HG03378 (cell line): Measurements from ENCODE around the gene INSIG2.

ENCODE experiments used
- ATAC-seq: cut with Tn5 transposase; IDR thresholded peaks from one replicate; pipeline ENCODE4 v1.9.1; 2021; ENCODE audit warnings: mild to moderate bottlenecking, moderate library complexity; ENCODE audit not compliant: unreplicated experiment

The INSIG2 gene

GRCh38 chr2:118088051-118089024 is at the start of gene INSIG2:
Gene INSIG2, plus strand, starts transcription at chr2:118088471. Its CDS starts 8,086 bp downstream, at chr2:118096557.
- peak; percentile 97 for ATAC-seq

- ATAC-seq = no peak
Measured at GRCh38 chr2:118040891-118041290, 47.4 kb upstream of the INSIG2 start.

GRCh38 chr2:118044103-118044716 is 44.1 kb upstream of the INSIG2 start:
- ATAC-seq = no peak

GRCh38 chr2:118044854-118045253 is 43.4 kb upstream of the INSIG2 start:
- ATAC-seq = no peak

- ATAC-seq = no peak
Measured at GRCh38 chr2:118045286-118045685, 43.0 kb upstream of the INSIG2 start.

GRCh38 chr2:118046634-118047210 is 41.5 kb upstream of the INSIG2 start:
- no peak for ATAC-seq

- ATAC-seq = no peak
Measured at GRCh38 chr2:118047380-118047826, 40.9 kb upstream of the INSIG2 start.

GRCh38 chr2:118048401-118048800 is 39.9 kb upstream of the INSIG2 start:
- no peak for ATAC-seq

GRCh38 chr2:118049140-118049815 is 39.0 kb upstream of the INSIG2 start:
- ATAC-seq = peak; percentile 21

GRCh38 chr2:118049816-118050140 is 38.5 kb upstream of the INSIG2 start:
- ATAC-seq = peak; percentile 81

GRCh38 chr2:118050386-118050785 is 37.9 kb upstream of the INSIG2 start:
- no peak for ATAC-seq

GRCh38 chr2:118050974-118051373 is 37.3 kb upstream of the INSIG2 start:
- ATAC-seq = no peak

- ATAC-seq = no peak
Measured at GRCh38 chr2:118051826-118052358, 36.4 kb upstream of the INSIG2 start.

GRCh38 chr2:118052474-118052873 is 35.8 kb upstream of the INSIG2 start:
- no peak for ATAC-seq

- ATAC-seq = no peak
Measured at GRCh38 chr2:118053681-118054080, 34.6 kb upstream of the INSIG2 start.

- ATAC-seq = no peak
Measured at GRCh38 chr2:118054213-118055008, 33.9 kb upstream of the INSIG2 start.

GRCh38 chr2:118055512-118056164 is 32.6 kb upstream of the INSIG2 start:
- ATAC-seq = peak; percentile 82

GRCh38 chr2:118056165-118056534 is 32.1 kb upstream of the INSIG2 start:
- peak; percentile 91 for ATAC-seq

- ATAC-seq = no peak
Measured at GRCh38 chr2:118056801-118057200, 31.5 kb upstream of the INSIG2 start.

- ATAC-seq = no peak
Measured at GRCh38 chr2:118058951-118059350, 29.3 kb upstream of the INSIG2 start.
